IMR-90 (cell line): ENCODE results near the gene MPST. TPM values are rescaled to one million over a fixed set of nuclear protein-coding genes. Genes with fewer than 3 reads are reported as not detected.

Source experiments
- ATAC-seq: fragments of 200-7000 bp; cut with Tn5 transposase; 2 replicates; pipeline ENCODE4 v1.9.1; 2020; ENCODE audit warnings: low read depth, mild to moderate bottlenecking, moderate library complexity
- BruUV-seq: library from RNA; stranded (reverse); fragments of 400-500 nt; replicated peaks from 2 replicates; lab custom pipeline; 2021; lab: Mats Ljungman, UMichigan
- CTCF ChIA-PET: fragments of 300-600 bp; formaldehyde crosslinking; extraction: SDS; loops from one replicate; lab custom pipeline; 2021; ENCODE audit warnings: antibody characterized with exemption; lab: Yijun Ruan, JAX
- POLR2A ChIA-PET: fragments of 300-600 bp; sonication (Branson Sonifier 250); formaldehyde crosslinking; loops from one replicate; lab custom pipeline; 2022; ENCODE audit warnings: antibody characterized with exemption; ENCODE audit not compliant: unreplicated experiment; lab: Charles Lee
- DNase-seq: peaks from one replicate; pipeline ENCODE4 v3.0.0; 2013
- H2AFZ ChIP-seq: replicated peaks from 2 replicates; pipeline ENCODE3; 2013; ENCODE audit warnings: low read length, mild to moderate bottlenecking; ENCODE audit not compliant: poor library complexity
- H2AK5ac ChIP-seq: 2 replicates; pipeline ENCODE4 v1.6.1; 2013; ENCODE audit warnings: low read depth, low read length, inconsistent platforms
- H2AK9ac ChIP-seq: replicated peaks from 2 replicates; pipeline ENCODE3; 2013; ENCODE audit warnings: mild to moderate bottlenecking, low read depth, low read length, moderate library complexity; ENCODE audit not compliant: poor library complexity
- H2BK120ac ChIP-seq: 2 replicates; pipeline ENCODE4 v1.6.1; 2013; ENCODE audit warnings: low read depth, low read length, inconsistent platforms
- H2BK15ac ChIP-seq: 3 replicates; pipeline ENCODE4 v1.6.1; 2013; ENCODE audit warnings: low read depth, low read length, inconsistent platforms
- H2BK20ac ChIP-seq: 2 replicates; pipeline ENCODE4 v1.6.1; 2013; ENCODE audit warnings: low read depth, mild to moderate bottlenecking, inconsistent platforms, low read length, moderate library complexity
- H2BK5ac ChIP-seq: 2 replicates; pipeline ENCODE4 v1.6.1; 2013; ENCODE audit warnings: mild to moderate bottlenecking, low read depth, low read length, inconsistent platforms; ENCODE audit not compliant: poor library complexity, severe bottlenecking
- H3K14ac ChIP-seq: replicated peaks from 2 replicates; pipeline ENCODE4 v1.6.1; 2013; ENCODE audit warnings: low read depth, low read length, inconsistent platforms
- H3K18ac ChIP-seq: 2 replicates; pipeline ENCODE4 v1.6.1; 2013; ENCODE audit warnings: low read depth, low read length, control low read depth
- H3K23ac ChIP-seq: 2 replicates; pipeline ENCODE4 v1.6.1; 2013; ENCODE audit warnings: low read depth, low read length, inconsistent platforms
- H3K27ac ChIP-seq: 2 replicates; pipeline ENCODE4 v1.5.1; 2013; ENCODE audit warnings: mild to moderate bottlenecking, control low read depth, low read length; ENCODE audit not compliant: insufficient read depth
- H3K27me3 ChIP-seq: 2 replicates; pipeline ENCODE4 v1.6.1; 2013; ENCODE audit warnings: low read length; ENCODE audit not compliant: control insufficient read depth, insufficient read depth
- H3K36me3 ChIP-seq: 2 replicates; pipeline ENCODE4 v1.6.1; 2013; ENCODE audit warnings: low read length, mixed read lengths; ENCODE audit not compliant: control insufficient read depth, insufficient read depth
- H3K4ac ChIP-seq: 2 replicates; pipeline ENCODE4 v1.6.1; 2013; ENCODE audit warnings: low read depth, low read length, inconsistent platforms
- H3K4me1 ChIP-seq: 2 replicates; pipeline ENCODE4 v1.6.1; 2013; ENCODE audit warnings: low read length, mixed read lengths; ENCODE audit not compliant: control insufficient read depth, insufficient read depth
- H3K4me2 ChIP-seq: 2 replicates; pipeline ENCODE4 v1.6.1; 2013; ENCODE audit warnings: low read depth, mild to moderate bottlenecking, control low read depth, low read length, moderate library complexity
- H3K4me3 ChIP-seq: 2 replicates; pipeline ENCODE4 v1.5.1; 2013; ENCODE audit warnings: low read depth, mild to moderate bottlenecking, control low read depth, low read length, moderate library complexity; ENCODE audit not compliant: insufficient read depth
- H3K56ac ChIP-seq: 2 replicates; pipeline ENCODE4 v1.6.1; 2013; ENCODE audit warnings: low read length, inconsistent platforms; ENCODE audit not compliant: insufficient read depth; ENCODE audit errors: extremely low read depth
- H3K79me1 ChIP-seq, 2 experiments: 2 replicates each; pipeline ENCODE4 v1.6.1; 2013; ENCODE audit warnings: low read length in 2 of 2, inconsistent platforms in 1 of 2, low read depth in 1 of 2
- H3K9ac ChIP-seq: 2 replicates; pipeline ENCODE4 v1.6.1; 2013; ENCODE audit warnings: low read depth, low read length, control low read depth
- H3K9me1 ChIP-seq: 2 replicates; pipeline ENCODE4 v1.6.1; 2013; ENCODE audit warnings: low read length, inconsistent platforms; ENCODE audit not compliant: insufficient read depth
- H3K9me3 ChIP-seq: 2 replicates; pipeline ENCODE4 v1.6.1; 2013; ENCODE audit warnings: low read length; ENCODE audit not compliant: control insufficient read depth, insufficient read depth
- H4K20me1 ChIP-seq: 2 replicates; pipeline ENCODE4 v1.6.1; 2013; ENCODE audit warnings: low read length, inconsistent platforms; ENCODE audit not compliant: insufficient read depth
- H4K5ac ChIP-seq: 2 replicates; pipeline ENCODE4 v1.6.1; 2013; ENCODE audit warnings: mild to moderate bottlenecking, low read depth, low read length, control low read depth
- H4K8ac ChIP-seq, 2 experiments: 2 replicates each; pipeline ENCODE4 v1.6.1; 2013; ENCODE audit warnings: low read depth in 2 of 2, low read length in 2 of 2, control low read depth in 1 of 2, inconsistent platforms in 1 of 2
- H4K91ac ChIP-seq: 2 replicates; pipeline ENCODE4 v1.6.1; 2013; ENCODE audit warnings: low read depth, low read length, inconsistent platforms; ENCODE audit not compliant: insufficient read depth
- BHLHE40 ChIP-seq: fragments of 150-350 bp; IDR thresholded peaks from 2 replicates; pipeline ENCODE4 v1.6.1; 2016; ENCODE audit warnings: mild to moderate bottlenecking, low read depth, low read length
- CEBPB ChIP-seq: IDR thresholded peaks from 2 replicates; pipeline ENCODE4 v1.6.1; 2012; ENCODE audit warnings: low read depth, low read length, improper control_type of control experiment
- CHD1 ChIP-seq: IDR thresholded peaks from 2 replicates; pipeline ENCODE4 v1.6.1; 2012; ENCODE audit warnings: low read depth, low read length, improper control_type of control experiment
- FOS ChIP-seq: fragments of 150-350 bp; IDR thresholded peaks from 2 replicates; pipeline ENCODE4 v1.6.1; 2016; ENCODE audit warnings: low read depth, low read length
- MAFK ChIP-seq: IDR thresholded peaks from 2 replicates; pipeline ENCODE4 v1.6.1; 2012; ENCODE audit warnings: low read depth, low read length, improper control_type of control experiment
- MAZ ChIP-seq: IDR thresholded peaks from 2 replicates; pipeline ENCODE4 v1.6.1; 2012; ENCODE audit warnings: low read depth, mild to moderate bottlenecking, low read length, improper control_type of control experiment, moderate library complexity, borderline replicate concordance
- MXI1 ChIP-seq: IDR thresholded peaks from 2 replicates; pipeline ENCODE4 v1.6.1; 2012; ENCODE audit warnings: low read depth, mild to moderate bottlenecking, low read length, moderate library complexity, borderline replicate concordance
- NFE2L2 ChIP-seq: fragments of 150-350 bp; IDR thresholded peaks from 2 replicates; pipeline ENCODE4 v1.6.1; 2016; ENCODE audit warnings: low read depth, mild to moderate bottlenecking, low read length
- POLR2A ChIP-seq: IDR thresholded peaks from 2 replicates; pipeline ENCODE4 v1.6.1; 2012; ENCODE audit warnings: mild to moderate bottlenecking, low read depth, low read length
- RAD21 ChIP-seq: IDR thresholded peaks from 2 replicates; pipeline ENCODE4 v1.6.1; 2012; ENCODE audit warnings: low read length, improper control_type of control experiment
- RCOR1 ChIP-seq: IDR thresholded peaks from 2 replicates; pipeline ENCODE4 v1.6.1; 2012; ENCODE audit warnings: mild to moderate bottlenecking, low read length, improper control_type of control experiment; ENCODE audit not compliant: insufficient replicate concordance
- RFX5 ChIP-seq: IDR thresholded peaks from 2 replicates; pipeline ENCODE4 v1.8.0; 2012; ENCODE audit warnings: low read depth, mild to moderate bottlenecking, low read length, moderate library complexity
- SMC3 ChIP-seq: fragments of 150-350 bp; IDR thresholded peaks from 2 replicates; pipeline ENCODE4 v1.6.1; 2016; ENCODE audit warnings: low read depth, mild to moderate bottlenecking, antibody characterized with exemption, low read length, moderate library complexity
- WGBS, 2 experiments: methylation state at CpG; one replicate each; pipeline versions ENCODE4 v1.1.5 to v1.1.7; 2013; ENCODE audit warnings: missing lambda C conversion rate in 2 of 2; ENCODE audit not compliant: insufficient read length in 1 of 2; ENCODE audit errors: extremely low coverage in 2 of 2; 5-methylcytosine and 5-hydroxymethylcytosine counted together
- dilution Hi-C: fragments of 300-500 bp; cut with HindIII; formaldehyde crosslinking; loops from one replicate; pipeline ENCODE4 v1.14.3; 2018; ENCODE audit warnings: low sequenced_read_pairs; ENCODE audit not compliant: unreplicated experiment
- in situ Hi-C: fragments of 300-500 bp; cut with MboI; formaldehyde crosslinking; loops from 3 replicates; pipeline ENCODE4 v1.14.3; 2019; ENCODE audit warnings: low sequenced_read_pairs, inconsistent platforms, mixed read lengths
- intact Hi-C: fragments of 100-400 bp; cut with micrococcal nuclease; formaldehyde crosslinking; loops from 2 replicates; pipeline ENCODE4 v1.10.0; 2022
- polyA plus RNA-seq, 3 experiments: library from polyadenylated mRNA; depleted of rRNA; stranded (reverse); fragments of >200 nt; gene quantifications; 2 replicates each; pipeline ENCODE4 v1.2.3, GENCODE V29; 2012; ENCODE audit warnings: low replicate concordance in 1 of 3
- total RNA-seq: library from RNA; depleted of rRNA; stranded (reverse); fragments of >200 nt; gene quantifications from 2 replicates; pipeline ENCODE4 v1.2.3, GENCODE V29; 2012
- TF ChIP-seq, protein P1 (sequence below): fragments of 150-350 bp; IDR thresholded peaks from 2 replicates; pipeline ENCODE4 v1.6.1; 2016; ENCODE audit warnings: low read depth, mild to moderate bottlenecking, low read length, moderate library complexity, borderline replicate concordance
- TF ChIP-seq, protein P2 (sequence below): conservative IDR thresholded peaks from 2 replicates; pipeline ENCODE4 v1.5.1; 2012; ENCODE audit warnings: mild to moderate bottlenecking, low read depth, low read length, improper control_type of control experiment
- TF ChIP-seq, protein P3 (sequence below): fragments of 150-350 bp; IDR thresholded peaks from 2 replicates; pipeline ENCODE4 v1.6.1; 2017; ENCODE audit warnings: mild to moderate bottlenecking, antibody characterized with exemption, low read length, low read depth

Gene MPST
- total and polyA plus RNA-seq, 2 of the 4 experiments (the other 2 are of a cell fraction), result 19.2 to 43.0 TPM

DNA sequence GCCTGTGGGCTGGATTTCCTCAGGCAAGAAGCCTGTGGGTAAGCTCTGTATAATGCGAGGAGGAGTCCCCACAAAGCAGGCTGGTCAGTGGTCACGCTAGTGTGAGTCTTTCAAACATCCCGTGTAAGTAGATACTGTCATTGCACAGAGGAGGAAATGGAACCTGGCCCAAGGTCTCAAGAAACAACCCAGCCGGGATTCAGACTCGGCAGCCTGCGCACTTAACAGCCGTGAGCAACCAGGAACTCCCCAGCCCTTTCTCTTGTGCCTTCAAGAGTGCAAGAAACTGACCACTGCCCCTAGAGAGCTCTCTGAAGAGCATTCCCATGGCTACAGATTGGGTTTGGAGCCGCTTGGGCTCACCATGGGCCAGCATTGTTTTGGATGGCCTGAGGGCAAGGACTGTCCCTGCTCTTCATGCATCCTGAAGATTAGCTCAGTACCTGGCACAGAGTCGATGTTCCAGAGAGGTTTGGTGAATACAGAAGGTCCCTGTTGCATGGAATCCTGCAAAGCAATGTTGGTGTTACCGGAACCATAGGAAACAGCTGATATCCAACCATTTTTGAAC is 6.0 kb downstream of the MPST start:
- TF ChIP-seq RFX5 (no peak), CHD1 (no peak), NFE2L2 (no peak), MAFK (no peak), BHLHE40 (no peak), RAD21 (no peak), FOS (no peak), MAZ (no peak), POLR2A (no peak), RCOR1 (no peak), CEBPB (no peak), SMC3 (no peak), MXI1 (no peak)
- TF ChIP-seq, protein P1, sequence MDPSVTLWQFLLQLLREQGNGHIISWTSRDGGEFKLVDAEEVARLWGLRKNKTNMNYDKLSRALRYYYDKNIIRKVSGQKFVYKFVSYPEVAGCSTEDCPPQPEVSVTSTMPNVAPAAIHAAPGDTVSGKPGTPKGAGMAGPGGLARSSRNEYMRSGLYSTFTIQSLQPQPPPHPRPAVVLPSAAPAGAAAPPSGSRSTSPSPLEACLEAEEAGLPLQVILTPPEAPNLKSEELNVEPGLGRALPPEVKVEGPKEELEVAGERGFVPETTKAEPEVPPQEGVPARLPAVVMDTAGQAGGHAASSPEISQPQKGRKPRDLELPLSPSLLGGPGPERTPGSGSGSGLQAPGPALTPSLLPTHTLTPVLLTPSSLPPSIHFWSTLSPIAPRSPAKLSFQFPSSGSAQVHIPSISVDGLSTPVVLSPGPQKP, result no peak
- TF ChIP-seq, protein P2, sequence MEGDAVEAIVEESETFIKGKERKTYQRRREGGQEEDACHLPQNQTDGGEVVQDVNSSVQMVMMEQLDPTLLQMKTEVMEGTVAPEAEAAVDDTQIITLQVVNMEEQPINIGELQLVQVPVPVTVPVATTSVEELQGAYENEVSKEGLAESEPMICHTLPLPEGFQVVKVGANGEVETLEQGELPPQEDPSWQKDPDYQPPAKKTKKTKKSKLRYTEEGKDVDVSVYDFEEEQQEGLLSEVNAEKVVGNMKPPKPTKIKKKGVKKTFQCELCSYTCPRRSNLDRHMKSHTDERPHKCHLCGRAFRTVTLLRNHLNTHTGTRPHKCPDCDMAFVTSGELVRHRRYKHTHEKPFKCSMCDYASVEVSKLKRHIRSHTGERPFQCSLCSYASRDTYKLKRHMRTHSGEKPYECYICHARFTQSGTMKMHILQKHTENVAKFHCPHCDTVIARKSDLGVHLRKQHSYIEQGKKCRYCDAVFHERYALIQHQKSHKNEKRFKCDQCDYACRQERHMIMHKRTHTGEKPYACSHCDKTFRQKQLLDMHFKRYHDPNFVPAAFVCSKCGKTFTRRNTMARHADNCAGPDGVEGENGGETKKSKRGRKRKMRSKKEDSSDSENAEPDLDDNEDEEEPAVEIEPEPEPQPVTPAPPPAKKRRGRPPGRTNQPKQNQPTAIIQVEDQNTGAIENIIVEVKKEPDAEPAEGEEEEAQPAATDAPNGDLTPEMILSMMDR, result no peak
- TF ChIP-seq, protein P3, sequence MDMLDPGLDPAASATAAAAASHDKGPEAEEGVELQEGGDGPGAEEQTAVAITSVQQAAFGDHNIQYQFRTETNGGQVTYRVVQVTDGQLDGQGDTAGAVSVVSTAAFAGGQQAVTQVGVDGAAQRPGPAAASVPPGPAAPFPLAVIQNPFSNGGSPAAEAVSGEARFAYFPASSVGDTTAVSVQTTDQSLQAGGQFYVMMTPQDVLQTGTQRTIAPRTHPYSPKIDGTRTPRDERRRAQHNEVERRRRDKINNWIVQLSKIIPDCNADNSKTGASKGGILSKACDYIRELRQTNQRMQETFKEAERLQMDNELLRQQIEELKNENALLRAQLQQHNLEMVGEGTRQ, result no peak
- Histone ChIP-seq H3K4me3 (no peak overlapping the region), H2BK120ac (no peak overlapping the region), H2AK9ac (no peak overlapping the region), H2AFZ (no peak overlapping the region), H4K91ac (no peak overlapping the region), H3K79me1 (peaks cover under 1 to 44% of the 10 kb centered on the region in 2 experiments; a peak in 3 of 4 replicates), H2AK5ac (no peak overlapping the region), H4K5ac (no peak overlapping the region), H4K20me1 (peaks cover 24% of the 10 kb centered on the region), H3K9ac (no peak overlapping the region), H2BK5ac (no peak overlapping the region), H2BK15ac (no peak overlapping the region), H3K27ac (no peak overlapping the region), H3K56ac (no peak overlapping the region), H3K9me3 (no peaks in the 10 kb centered on the region), H3K4me1 (no peaks in the 10 kb centered on the region; the same call in 1 of the 2 replicates), H2BK20ac (no peak overlapping the region), H3K4ac (no peak overlapping the region), H3K9me1 (peaks cover 13% of the 10 kb centered on the region; the same call in 1 of the 2 replicates), H4K8ac (no peak overlapping the region), H3K14ac (no peak overlapping the region), H3K23ac (no peak overlapping the region), H3K18ac (no peak overlapping the region), H3K4me2 (no peak overlapping the region), H3K27me3 (no peaks in the 10 kb centered on the region), H3K36me3 (peaks cover 44% of the 10 kb centered on the region)
- DNase-seq (no peak), ATAC-seq (no peak)
- ChIA-PET CTCF (interaction anchor here (1.2 kb wide), 1 partner anchor 21 kb away, joined by 3 read pairs; no protein-coding TSS in a partner anchor), POLR2A (no interaction called here)
- in situ Hi-C loops, result no loop called here
- dilution Hi-C loops, result no loop called here
- intact Hi-C loops, result no loop called here
- 96% methylated on average over 4 of the region's 10 CpGs; no CpG with 5 or more reads in 1 of the 2 experiments for WGBS, 2 experiments
- BruUV-seq, result no TSS peak
